Measurements from ENCODE around the gene NUMA1. TPM values are rescaled to one million over a fixed set of nuclear protein-coding genes. Genes with fewer than 3 reads are reported as not detected.

Gene NUMA1
- polyA plus RNA-seq, 1 donor from 2014 or later: 116 TPM

DNA sequence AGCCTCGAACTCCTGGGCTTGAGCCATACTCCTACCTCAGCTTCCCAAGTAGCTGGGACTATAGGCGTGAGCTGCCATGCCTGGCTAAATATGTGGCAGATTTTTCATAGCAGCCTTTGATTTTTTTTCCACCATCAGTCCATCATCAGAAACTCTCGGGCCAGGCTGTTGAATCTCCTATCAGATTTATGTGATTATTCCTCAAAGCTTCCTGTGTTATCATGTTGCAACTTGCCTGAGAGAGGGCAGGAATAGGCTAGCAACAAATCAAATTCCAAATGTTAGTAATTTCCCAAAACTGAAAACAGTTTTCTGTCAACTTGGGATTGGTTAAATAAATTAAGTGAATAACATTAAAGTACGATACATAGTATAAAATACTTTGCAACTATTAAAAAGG lies 3.7 kb upstream of the NUMA1 start:
- Histone ChIP-seq H3K79me2 (replicated peaks; ENCODE audit: insufficient read depth, low read length) (peaks cover 12% of the 10 kb centered on the region), H3K27ac (ENCODE audit: low read length) (no peak overlapping the region), H3K9ac (ENCODE audit: low read length) (no peak overlapping the region), H3K36me3 (ENCODE audit: insufficient read depth, low read length) (no peaks in the 10 kb centered on the region), H2AFZ (ENCODE audit: low read depth, low read length) (no peak overlapping the region), H3K4me2 (ENCODE audit: low read length) (no peak overlapping the region), H3K27me3 (ENCODE audit: insufficient read depth, low read depth, low read length) (no peaks in the 10 kb centered on the region), H4K20me1 (ENCODE audit: insufficient read depth) (no peaks in the 10 kb centered on the region), H3K9me2 (ENCODE audit: insufficient read depth, low read length) (no peaks in the 10 kb centered on the region), H3K4me3 (ENCODE audit: low read length) (no peak overlapping the region), H3F3A (ENCODE audit: insufficient read depth, low read length, poor library complexity, severe bottlenecking) (no peaks in the 10 kb centered on the region), H3K9me3 (ENCODE audit: low read length) (no peaks in the 10 kb centered on the region)
- TF ChIP-seq SMC3 (conservative IDR thresholded peaks at IDR 0.05; ENCODE audit: poor library complexity) (no peak), EZH2 (IDR thresholded peaks at IDR 0.05; ENCODE audit: borderline replicate concordance, insufficient read depth, low read length, poor library complexity, severe bottlenecking) (no peak), MXI1 (conservative IDR thresholded peaks at IDR 0.05; ENCODE audit: poor library complexity, severe bottlenecking) (no peak), TAF1 (IDR thresholded peaks at IDR 0.05; ENCODE audit: low read depth) (no peak), EP300 (conservative IDR thresholded peaks at IDR 0.05; ENCODE audit: poor library complexity, severe bottlenecking) (no peak), RAD21 (conservative IDR thresholded peaks at IDR 0.05) (no peak), POLR2AphosphoS5 (IDR thresholded peaks at IDR 0.05) (no peak)
- TF ChIP-seq, protein P1, sequence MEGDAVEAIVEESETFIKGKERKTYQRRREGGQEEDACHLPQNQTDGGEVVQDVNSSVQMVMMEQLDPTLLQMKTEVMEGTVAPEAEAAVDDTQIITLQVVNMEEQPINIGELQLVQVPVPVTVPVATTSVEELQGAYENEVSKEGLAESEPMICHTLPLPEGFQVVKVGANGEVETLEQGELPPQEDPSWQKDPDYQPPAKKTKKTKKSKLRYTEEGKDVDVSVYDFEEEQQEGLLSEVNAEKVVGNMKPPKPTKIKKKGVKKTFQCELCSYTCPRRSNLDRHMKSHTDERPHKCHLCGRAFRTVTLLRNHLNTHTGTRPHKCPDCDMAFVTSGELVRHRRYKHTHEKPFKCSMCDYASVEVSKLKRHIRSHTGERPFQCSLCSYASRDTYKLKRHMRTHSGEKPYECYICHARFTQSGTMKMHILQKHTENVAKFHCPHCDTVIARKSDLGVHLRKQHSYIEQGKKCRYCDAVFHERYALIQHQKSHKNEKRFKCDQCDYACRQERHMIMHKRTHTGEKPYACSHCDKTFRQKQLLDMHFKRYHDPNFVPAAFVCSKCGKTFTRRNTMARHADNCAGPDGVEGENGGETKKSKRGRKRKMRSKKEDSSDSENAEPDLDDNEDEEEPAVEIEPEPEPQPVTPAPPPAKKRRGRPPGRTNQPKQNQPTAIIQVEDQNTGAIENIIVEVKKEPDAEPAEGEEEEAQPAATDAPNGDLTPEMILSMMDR (IDR thresholded peaks at IDR 0.05; ENCODE audit: poor library complexity, severe bottlenecking): no peak

DNA sequence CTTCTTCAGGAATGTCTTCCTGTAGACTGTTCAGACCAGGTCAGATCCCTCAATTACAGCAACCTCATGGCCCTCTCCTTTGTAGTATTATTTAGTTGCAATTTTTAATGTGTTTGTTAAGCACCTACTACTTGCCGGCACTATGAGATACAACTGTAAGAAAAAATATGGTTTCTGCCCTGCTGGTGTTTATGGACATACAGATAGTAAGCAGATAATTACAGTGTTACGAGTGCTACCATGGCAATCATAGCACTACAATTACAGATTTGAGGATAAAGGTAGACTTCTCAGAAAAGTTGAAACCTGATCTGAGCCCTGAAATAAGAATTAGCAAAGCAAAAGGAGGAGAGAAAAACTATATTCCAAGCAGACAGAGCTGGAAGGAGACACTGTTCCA lies 3.1 kb upstream of the NUMA1 start:
- H3K9ac ChIP-seq (ENCODE audit: low read length): no peak overlapping the region
- TF ChIP-seq EZH2 (IDR thresholded peaks at IDR 0.05; ENCODE audit: borderline replicate concordance, insufficient read depth, low read length, poor library complexity, severe bottlenecking) (no peak), EP300 (conservative IDR thresholded peaks at IDR 0.05; ENCODE audit: poor library complexity, severe bottlenecking) (no peak), TAF1 (IDR thresholded peaks at IDR 0.05; ENCODE audit: low read depth) (no peak), RAD21 (conservative IDR thresholded peaks at IDR 0.05) (no peak), POLR2AphosphoS5 (IDR thresholded peaks at IDR 0.05) (no peak), MXI1 (conservative IDR thresholded peaks at IDR 0.05; ENCODE audit: poor library complexity, severe bottlenecking) (no peak), SMC3 (conservative IDR thresholded peaks at IDR 0.05; ENCODE audit: poor library complexity) (no peak)
- TF ChIP-seq, protein P2, sequence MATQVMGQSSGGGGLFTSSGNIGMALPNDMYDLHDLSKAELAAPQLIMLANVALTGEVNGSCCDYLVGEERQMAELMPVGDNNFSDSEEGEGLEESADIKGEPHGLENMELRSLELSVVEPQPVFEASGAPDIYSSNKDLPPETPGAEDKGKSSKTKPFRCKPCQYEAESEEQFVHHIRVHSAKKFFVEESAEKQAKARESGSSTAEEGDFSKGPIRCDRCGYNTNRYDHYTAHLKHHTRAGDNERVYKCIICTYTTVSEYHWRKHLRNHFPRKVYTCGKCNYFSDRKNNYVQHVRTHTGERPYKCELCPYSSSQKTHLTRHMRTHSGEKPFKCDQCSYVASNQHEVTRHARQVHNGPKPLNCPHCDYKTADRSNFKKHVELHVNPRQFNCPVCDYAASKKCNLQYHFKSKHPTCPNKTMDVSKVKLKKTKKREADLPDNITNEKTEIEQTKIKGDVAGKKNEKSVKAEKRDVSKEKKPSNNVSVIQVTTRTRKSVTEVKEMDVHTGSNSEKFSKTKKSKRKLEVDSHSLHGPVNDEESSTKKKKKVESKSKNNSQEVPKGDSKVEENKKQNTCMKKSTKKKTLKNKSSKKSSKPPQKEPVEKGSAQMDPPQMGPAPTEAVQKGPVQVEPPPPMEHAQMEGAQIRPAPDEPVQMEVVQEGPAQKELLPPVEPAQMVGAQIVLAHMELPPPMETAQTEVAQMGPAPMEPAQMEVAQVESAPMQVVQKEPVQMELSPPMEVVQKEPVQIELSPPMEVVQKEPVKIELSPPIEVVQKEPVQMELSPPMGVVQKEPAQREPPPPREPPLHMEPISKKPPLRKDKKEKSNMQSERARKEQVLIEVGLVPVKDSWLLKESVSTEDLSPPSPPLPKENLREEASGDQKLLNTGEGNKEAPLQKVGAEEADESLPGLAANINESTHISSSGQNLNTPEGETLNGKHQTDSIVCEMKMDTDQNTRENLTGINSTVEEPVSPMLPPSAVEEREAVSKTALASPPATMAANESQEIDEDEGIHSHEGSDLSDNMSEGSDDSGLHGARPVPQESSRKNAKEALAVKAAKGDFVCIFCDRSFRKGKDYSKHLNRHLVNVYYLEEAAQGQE (IDR thresholded peaks at IDR 0.05; ENCODE audit: borderline replicate concordance): no peak
- TF ChIP-seq, protein P1 (IDR thresholded peaks at IDR 0.05; ENCODE audit: poor library complexity, severe bottlenecking): no peak
- no peak overlapping the region for H2AFZ ChIP-seq (ENCODE audit: low read depth, low read length)
- no peak overlapping the region for H3K27ac ChIP-seq (ENCODE audit: low read length)
- no peaks in the 10 kb centered on the region for H4K20me1 ChIP-seq (ENCODE audit: insufficient read depth)
- no peaks in the 10 kb centered on the region for H3K27me3 ChIP-seq (ENCODE audit: insufficient read depth, low read depth, low read length)
- H3K9me3 ChIP-seq (ENCODE audit: low read length): no peaks in the 10 kb centered on the region
- H3K9me2 ChIP-seq (ENCODE audit: insufficient read depth, low read length): no peaks in the 10 kb centered on the region
- H3K79me2 ChIP-seq (replicated peaks; ENCODE audit: insufficient read depth, low read length): peaks cover 18% of the 10 kb centered on the region
- H3K4me3 ChIP-seq (ENCODE audit: low read length): no peak overlapping the region
- no peaks in the 10 kb centered on the region for H3F3A ChIP-seq (ENCODE audit: insufficient read depth, low read length, poor library complexity, severe bottlenecking)
- no peaks in the 10 kb centered on the region for H3K36me3 ChIP-seq (ENCODE audit: insufficient read depth, low read length)
- H3K4me2 ChIP-seq (ENCODE audit: low read length): no peak overlapping the region
